HG03064 (cell line): ENCODE data around the gene WDR27.
"Not testable (repeated sequence)": the region's sequence is repeated elsewhere in the genome, so short reads cannot be mapped to it uniquely, and the experiment has no call there.

Experiments
- ATAC-seq: cut with Tn5 transposase; IDR thresholded peaks from one replicate; pipeline ENCODE4 v1.9.1; 2021; ENCODE audit warnings: low read depth; ENCODE audit not compliant: unreplicated experiment

Gene WDR27

DNA sequence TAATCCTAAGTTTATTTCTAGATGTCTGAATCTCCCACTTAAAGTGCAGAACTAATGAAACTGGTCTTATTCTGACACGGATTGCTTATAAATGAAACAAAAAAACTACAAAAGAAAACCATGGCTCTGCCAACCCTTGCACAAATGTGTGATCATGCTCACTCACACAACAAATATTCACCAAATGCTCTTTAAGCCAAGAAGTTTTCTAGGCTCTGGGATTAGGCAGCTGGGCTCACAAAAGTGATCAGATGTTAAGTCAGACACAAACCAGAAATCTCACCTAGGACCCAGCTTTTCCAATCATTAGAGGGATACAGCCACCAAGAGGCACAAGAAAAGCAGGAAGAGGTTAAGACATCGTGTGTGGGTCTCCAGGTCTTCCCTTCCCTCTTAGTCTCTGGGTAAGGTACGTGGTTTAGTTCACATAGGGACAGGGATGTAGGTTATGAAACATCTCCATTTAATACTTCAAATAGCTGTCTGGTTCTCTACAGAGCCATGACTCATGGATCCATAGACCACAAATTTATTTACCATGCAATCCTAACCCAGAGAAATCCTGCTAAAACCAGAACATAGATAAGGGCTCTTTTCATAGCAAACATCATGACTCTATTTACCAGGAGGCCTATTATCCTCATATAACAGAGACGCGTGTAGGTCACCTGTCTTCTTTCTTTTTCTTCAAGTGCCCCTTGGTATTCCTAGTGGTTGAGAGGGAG lies 165.2 kb downstream of the WDR27 start:
- ATAC-seq, result no peak

DNA sequence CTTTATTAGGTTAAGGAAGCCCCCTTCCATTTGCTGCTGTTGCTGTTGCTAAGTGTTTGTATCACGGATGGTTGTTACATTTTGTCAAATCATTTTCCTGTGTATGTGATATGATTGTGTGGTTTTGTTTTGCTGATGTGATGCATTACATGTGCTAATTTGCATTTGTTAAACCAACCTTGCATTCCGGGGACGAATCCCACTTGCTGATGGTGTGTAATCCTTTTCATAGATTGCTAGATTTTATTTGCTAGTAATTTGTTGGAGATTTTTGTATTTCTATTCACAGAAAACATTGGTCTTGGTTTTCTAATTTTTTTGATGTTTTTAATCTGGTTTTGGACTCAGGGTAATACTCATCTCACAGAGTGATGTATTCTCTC lies 167.8 kb downstream of the WDR27 start:
- no peak for ATAC-seq

DNA sequence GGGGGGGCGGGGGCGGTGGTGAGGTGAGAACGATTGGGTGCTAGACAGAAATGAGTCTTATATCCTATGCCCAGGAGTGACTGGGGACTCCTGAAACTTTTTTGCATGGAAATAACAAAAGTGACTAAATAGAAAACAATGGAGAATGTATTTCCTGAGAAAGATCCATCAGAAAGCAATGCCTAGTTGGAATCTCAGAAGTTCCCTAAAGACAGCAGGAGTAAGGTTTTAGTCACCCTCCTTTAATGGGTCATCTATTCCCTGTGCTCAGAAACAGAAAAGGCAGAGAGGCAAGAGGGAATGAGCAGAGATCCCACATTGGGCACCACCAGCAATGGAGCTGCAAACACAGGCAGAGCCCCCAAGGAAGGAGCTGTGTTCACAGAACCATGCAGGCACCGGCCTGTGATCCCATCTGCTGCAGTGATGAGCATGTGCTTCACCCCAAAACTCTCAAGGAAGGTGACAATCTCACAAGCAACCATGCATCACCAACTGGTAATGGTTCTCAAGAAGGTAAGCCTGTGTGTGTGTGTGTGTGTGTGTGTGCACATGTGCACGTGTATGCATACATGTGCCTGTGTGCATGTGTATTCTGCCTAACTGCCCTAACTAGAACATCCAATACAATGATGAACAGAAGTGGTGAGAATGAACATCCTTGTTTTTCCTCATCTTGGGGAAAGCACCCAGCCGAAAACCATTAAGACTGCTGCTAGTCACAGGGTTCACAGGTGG lies 168.4 kb downstream of the WDR27 start:
- ATAC-seq, result no peak

DNA sequence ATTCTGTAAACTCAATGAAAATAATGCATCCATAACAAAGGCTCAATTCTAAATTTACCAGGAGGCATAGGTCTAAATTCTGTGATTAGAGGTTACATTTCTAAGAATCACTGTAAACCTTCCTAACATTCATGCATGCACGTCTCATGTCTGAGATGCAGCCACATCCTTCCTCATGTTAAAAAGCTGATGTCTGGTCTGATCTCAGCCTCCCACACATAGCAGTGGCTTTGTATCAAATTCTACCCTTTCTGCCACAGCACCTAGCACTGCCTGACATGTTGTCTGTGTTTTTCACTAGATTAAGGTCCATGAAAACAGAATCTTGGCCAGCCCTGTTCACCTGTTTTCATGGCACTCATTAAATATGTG lies 171.1 kb downstream of the WDR27 start:
- no peak for ATAC-seq

DNA sequence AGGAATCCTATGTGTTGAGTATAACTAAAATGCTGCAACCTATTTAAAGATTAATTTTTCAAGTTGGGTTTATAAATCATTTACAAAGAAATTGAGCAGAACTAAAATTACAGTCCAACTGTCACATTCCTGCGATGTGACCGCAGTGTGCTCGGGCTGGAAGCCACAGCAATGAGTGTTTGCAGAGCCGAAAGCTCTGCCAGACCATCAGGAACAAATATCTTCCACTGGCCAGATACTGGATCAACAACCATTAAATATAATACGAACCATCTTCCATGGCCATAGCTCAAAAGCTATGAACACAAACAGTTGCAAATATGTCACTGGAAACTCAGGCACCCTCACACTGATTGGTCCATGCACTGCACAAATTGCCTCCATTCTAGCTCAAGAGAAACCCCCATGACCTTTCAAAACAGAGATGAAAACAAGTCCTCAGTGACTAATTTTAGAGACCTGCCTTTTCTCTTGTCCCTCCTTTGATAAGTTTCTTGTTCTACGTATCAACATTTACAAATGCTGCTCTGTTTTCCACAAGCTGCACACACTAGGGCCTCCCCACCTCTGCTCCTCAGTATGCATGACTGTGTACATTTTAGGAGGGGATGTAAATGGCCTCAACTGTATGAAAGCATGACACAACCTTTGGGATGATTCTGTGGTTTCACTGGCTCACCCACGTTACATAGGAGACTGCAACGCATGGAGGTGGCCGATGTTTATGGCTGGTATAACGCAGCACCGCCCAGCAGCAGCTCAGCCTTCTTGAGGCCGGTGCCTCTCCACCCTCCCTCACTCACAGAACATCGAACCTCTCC lies 171.7 kb downstream of the WDR27 start:
- ATAC-seq, result no peak

DNA sequence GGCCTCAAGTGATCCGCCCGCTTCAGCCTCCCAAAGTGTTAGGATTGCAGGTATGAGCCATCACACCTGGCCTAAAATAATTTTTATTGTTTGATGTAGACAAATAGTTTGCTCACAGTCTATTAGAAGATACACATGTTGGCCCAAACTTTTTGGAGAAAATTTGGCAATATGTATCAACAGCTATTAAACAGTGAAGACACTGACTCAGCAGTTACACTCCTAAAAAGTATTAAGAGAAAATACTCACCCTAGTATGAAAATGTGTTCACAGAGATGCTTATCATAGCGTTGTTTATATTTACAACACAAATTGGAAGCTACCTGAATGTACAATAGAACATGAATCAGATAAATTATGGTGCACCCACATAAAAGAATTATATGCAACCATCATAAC lies 173.1 kb downstream of the WDR27 start:
- no peak for ATAC-seq

DNA sequence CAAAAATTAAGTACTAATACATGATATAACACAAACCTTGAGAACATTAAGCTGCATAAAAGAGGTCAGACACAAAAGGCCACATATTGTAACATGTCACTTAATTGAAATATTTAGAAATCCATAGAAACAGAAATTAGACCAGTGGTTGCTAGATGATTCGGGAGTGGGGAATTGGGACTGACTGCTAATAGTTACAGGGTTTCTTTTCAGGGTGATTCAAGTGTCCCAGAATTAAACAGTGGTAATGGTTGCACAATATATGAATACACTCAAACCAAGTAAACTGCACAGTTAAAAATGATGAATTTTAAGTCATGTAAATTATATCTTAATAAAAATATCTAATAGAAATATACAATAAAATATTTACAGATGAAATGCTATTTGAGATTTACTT lies 174.5 kb downstream of the WDR27 start:
- no peak for ATAC-seq

DNA sequence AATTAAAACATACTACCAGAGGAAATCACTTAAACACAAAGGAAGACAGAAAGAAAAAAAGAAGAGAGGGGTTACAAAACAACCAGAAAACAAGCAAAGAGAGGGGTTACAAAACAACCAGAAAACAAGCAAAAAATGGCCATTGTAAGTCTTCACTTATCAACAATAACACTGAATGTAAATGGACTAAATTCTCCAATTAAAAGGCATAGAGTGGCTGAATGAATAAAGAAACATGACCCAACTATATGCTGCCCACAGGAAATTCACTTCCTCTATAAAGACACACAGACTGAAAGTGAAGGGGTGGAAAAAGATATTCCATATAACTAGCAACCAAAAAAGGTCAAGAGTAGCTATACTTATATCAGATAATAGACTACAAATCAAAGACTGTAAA lies 180.0 kb downstream of the WDR27 start:
- no peak for ATAC-seq

DNA sequence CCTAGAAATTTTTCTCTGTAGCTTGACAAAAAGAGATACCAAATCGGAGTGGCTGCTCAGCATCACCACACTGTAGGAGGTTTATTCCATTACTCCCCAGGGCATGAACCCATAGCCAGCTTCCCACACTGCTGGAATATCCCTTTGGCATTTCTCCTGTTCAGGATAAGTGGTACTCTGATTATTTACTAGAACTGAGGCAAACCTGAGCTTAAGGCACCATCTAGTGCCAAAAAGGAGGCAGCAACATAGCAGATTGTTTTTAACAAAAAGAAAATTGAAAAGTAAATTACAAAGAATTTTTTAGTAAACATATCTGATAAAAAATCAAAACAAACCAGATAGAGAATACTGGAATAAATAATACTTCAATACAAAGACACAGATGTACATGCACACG lies 181.7 kb downstream of the WDR27 start:
- ATAC-seq, result no peak

DNA sequence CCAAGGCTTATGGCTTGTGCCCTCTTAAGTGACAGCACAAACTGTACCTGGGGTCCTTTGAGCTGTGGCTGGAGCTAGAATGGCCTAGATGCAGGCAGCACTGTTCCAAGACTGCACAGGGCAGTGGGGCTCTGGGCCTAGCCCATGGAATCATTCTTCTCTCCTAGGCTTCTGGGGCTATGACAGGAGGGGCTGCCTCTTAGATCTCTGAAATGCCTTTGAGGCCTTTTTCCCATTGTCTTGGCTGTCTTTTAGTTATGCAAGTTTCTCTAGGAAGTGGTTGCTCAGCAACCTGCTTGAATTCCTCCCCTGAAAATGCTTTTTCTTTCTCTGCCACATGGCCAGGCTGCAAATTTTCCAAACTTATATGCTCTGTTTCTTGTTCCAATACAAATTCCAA lies 183.4 kb downstream of the WDR27 start:
- ATAC-seq, result no peak

DNA sequence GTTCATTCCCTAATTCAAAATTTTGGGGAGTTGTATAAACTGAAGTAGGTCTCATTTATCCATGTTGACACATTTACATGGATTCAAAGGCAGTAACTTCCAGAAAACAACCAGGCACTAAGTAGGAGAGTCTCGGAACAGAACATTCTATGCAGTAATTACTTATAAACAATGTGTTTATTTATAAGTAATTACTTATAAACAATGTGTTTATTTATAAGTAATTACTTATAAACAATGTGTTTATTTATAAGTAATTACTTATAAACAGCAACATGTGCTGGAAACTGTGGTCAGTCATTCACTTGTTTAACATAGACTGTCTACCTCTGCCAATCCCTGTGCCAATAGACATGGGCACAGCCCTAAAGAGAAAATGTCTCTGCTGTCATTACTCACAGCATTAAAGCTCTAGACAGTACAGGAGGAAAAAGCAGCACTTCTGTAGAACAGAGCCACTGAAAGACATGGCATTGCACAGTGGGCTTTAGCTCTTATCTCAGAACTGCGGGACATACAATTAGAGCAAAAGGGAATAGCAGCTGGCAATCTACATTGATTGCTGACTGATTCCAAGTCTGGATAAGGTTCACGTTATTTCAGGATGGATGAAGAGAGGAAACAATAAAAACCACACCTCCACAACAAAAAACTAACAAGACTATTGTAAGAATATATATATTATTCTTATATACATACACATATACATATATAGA lies 188.2 kb downstream of the WDR27 start:
- no peak for ATAC-seq

DNA sequence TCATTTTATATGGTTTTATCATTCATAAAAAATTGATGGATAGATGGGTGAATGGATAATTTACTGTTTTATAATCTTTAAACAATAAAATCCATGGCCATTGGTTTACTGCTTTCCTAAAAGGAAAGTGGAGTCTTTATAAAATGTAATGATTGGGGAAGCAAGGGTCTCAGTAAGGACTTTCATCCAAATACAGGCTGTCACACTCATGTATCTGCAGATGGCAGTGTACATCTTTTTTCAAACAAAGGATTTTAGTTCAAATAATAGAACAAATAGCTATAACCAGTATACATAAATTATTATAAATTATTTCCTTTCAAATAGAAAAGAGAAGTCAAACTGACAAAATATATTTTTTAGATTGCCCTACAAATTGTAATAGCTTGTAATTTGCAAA lies 190.0 kb downstream of the WDR27 start:
- not testable (repeated sequence) for ATAC-seq

DNA sequence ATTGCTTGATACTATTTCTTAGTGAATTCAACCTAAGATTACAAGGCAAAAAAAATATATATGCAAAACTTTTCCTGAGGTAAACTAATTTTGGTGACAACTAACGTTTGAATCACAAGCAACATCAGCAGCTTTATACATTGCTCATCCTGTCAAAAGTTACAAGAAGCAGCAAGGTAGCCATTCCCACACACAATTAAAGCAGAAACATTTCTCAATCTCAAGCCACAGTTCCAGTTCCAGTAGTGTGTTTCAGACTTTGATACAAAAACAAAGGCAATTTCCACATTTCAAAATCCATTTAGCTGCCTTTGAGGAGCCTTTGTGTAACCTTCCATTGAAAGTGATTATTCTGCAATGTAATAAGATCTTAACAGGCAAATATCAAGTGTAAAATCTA lies 191.0 kb downstream of the WDR27 start:
- no peak for ATAC-seq

DNA sequence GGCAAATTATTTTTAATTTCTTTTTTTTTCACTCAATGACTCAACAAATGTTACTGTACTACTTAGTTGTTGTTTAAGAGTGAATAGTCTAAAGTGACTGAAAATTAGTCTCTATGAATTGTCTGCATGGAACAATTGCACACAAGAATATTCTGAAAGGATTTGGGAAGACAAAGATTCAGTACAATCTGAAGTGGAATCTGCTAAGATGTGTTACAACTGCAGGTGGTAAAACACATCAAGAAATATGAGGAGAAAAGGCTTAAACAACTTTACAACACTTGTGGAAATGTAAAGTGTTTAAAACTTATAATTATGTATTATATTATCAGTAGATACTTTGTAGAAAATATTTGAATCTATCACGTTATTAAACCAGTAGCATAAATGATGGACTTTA lies 193.4 kb downstream of the WDR27 start:
- ATAC-seq, result no peak

DNA sequence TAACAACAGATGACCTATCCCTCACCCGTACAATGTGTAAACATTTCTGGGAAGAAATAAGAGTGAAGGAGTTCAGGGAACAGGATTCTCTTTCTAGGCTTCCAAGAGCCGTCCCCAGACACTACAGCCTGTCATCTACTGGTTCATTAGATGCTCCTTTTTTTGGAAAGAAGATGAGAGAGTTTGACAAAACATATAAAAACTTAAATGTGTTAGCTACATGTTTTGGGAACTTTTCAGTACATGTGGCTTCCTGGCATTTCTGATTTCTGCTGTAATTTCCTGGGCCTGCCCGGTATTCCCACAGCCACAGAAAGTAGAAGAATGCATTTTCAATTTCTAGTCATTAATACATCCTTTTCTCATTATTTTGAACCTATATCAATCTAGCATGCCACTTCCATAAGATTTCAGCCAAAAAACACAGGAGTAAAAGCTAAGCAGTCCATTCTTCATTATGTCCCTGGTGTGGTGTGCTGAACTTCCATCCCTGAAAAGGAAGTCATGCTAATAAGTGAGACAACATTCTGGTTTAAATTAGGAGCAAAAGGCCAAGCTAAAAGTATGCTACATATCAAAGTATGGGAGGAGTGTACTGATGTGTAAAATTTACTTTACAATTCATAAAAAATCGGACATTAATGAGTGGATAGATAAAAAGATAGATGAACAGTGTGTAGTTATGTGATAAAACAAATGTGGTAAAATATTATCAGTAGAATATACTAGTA lies 198.2 kb downstream of the WDR27 start:
- no peak for ATAC-seq

DNA sequence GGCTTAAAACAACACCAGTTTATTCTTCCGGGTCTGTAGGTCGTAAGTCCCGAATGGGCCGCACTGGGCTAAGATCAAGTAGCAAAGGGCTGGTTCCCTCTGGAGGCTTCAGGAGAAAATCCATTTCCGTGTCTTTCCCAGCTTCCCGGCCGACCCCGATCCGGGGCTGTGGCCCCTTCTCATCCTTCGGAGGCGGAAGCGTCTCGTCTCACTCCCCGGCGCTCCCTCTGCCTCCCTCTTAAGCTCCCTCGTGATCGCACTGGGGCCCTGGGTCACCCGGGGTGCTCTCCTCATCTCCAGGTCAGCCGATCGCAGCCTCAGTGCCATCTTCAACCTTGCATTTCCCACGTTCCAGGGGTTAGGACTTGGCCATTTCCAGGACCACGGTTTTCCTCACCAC lies 199.4 kb downstream of the WDR27 start:
- no peak for ATAC-seq

DNA sequence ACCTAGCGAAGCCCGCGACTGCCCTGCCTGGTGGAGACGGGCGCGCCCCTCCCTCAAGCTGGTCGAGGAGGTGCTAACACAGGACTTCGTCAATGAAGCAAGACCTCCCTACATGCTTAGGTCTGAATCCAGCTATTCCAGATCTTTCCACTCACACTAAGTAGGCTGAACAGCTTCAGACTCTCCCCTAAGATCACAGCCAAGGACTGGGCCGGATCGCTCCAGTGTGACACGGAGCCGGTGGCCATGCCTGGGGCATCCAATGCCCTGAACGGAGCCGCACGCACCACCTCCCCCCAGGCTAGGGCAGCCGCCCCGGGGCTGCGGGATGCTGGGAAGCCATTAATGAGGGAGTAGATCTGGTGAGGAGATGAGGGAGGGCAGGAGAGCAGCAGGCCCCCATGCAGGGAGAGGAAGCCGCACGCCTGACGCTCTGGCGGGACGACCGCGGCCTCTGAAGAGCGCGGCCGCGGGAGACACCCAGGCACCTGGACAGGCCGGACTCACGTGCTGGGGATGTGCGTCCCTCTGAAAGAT lies 200.0 kb downstream of the WDR27 start:
- ATAC-seq, result no peak

DNA sequence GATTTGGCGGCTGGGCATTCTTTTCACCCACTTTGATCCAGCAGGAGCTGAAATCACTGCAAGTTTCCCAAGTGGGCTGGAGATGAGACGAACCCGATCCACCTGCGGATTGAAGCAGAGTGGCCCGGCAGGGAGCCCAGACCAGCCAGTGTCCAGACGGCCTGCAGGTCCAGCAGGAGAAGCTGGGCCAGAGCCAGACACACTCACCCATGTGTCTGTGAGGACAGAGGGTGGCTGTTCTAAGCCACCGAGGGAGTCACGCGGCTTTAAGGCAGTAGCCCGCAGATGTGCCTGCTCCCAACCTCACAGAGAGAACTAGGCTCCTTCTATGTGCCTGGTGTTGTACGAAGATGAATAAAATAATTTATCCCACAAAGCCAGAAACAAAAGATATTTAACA lies 200.7 kb downstream of the WDR27 start:
- ATAC-seq, result no peak

DNA sequence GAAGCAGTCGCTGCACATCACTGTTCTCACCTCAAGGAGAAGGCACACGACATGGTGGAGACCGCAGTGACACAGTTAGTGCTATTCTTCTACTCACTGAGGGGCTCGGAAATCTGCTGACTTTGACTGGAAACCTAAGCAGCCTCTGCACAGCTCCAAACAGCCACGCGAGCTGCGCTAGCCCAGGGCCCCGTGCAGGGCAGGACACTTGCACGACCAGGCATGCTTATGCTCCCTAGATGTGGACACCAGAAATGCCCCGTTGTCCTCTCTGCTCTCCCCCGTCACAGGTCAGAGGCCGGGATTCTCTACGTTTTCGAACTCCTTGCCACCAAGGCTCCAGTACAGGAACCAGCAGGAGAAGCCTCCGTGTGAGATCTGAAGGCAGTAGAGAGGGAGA lies 201.1 kb downstream of the WDR27 start:
- ATAC-seq, result no peak

DNA sequence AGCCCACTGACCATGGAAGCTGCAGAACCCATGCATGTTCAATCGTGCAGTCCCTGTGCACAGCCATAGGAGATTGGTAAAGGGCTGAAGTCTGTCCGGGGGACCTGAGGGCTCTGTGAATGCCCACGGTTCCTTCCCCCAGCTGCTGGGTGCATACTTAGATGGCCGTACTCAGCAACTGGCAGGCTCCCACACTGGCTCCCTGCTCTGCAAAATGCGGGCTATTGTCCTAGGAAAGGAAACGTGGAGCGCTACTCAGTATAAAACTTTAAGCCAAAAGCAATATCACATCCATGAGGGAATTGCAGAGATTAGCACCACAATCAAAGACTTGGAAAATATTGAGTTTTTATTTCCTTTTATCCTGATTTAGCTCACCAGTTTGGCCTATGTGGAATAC lies 202.0 kb downstream of the WDR27 start:
- no peak for ATAC-seq
